Measurements from ENCODE around the gene SUGP1.

- TF ChIP-seq MAFK (IDR thresholded peaks at IDR 0.05; ENCODE audit: low read depth, low read length) = no peak
- no peak for TF ChIP-seq CTCF (conservative IDR thresholded peaks at IDR 0.05; ENCODE audit: low read depth, low read length)
- no peak for TF ChIP-seq POLR2A (IDR thresholded peaks at IDR 0.05; ENCODE audit: low read depth, low read length)
- TF ChIP-seq ELK1 (IDR thresholded peaks at IDR 0.05; ENCODE audit: borderline replicate concordance, low read depth, low read length) = no peak
- TF ChIP-seq RCOR1 (IDR thresholded peaks at IDR 0.05; ENCODE audit: insufficient replicate concordance, low read length) = no peak
- TF ChIP-seq RFX5 (IDR thresholded peaks at IDR 0.05; ENCODE audit: low read depth, low read length) = no peak
- no peak for TF ChIP-seq BHLHE40 (IDR thresholded peaks at IDR 0.05; ENCODE audit: low read depth, low read length)
- TF ChIP-seq MAZ (IDR thresholded peaks at IDR 0.05; ENCODE audit: borderline replicate concordance, low read depth, low read length) = no peak
Observed at GRCh38 chr19:19337120-19337519, 16.8 kb upstream of the SUGP1 start.

Data from IMR-90 (cell line).